WI38 (cell line): Measurements from ENCODE around the gene SEMA3C.

Experiments
- H3K4me3 ChIP-seq: 2 replicates; pipeline ENCODE4 v1.5.1; 2011; ENCODE audit warnings: low read depth, mild to moderate bottlenecking, control low read depth, low read length
- CTCF ChIP-seq: IDR thresholded peaks from 2 replicates; pipeline ENCODE4 v1.5.1; 2012; ENCODE audit warnings: low read depth, mild to moderate bottlenecking, control low read depth, low read length

SEMA3C gene

GRCh38 chr7:80832006-80832405 is 86.8 kb downstream of the SEMA3C start:
- no peak for TF ChIP-seq CTCF
- no peak overlapping the region for H3K4me3 ChIP-seq

- H3K4me3 ChIP-seq = no peak overlapping the region
- TF ChIP-seq CTCF = no peak
These were observed 88.1 kb downstream of the SEMA3C start for GRCh38 chr7:80830584-80831285.

- H3K4me3 ChIP-seq = no peak overlapping the region
- no peak for TF ChIP-seq CTCF
These were observed 88.8 kb downstream of the SEMA3C start for GRCh38 chr7:80830010-80830409.

GRCh38 chr7:80829527-80829926 is 89.3 kb downstream of the SEMA3C start:
- no peak overlapping the region for H3K4me3 ChIP-seq
- TF ChIP-seq CTCF = no peak

- TF ChIP-seq CTCF = no peak
These were observed 91.6 kb downstream of the SEMA3C start for GRCh38 chr7:80827239-80827633.

GRCh38 chr7:80826520-80827238 is 92.2 kb downstream of the SEMA3C start:
- TF ChIP-seq CTCF = no peak
- H3K4me3 ChIP-seq = no peak overlapping the region

More at GRCh38 chr7:80827239-80827633, 91.6 kb downstream of the SEMA3C start:
- H3K4me3 ChIP-seq = no peak overlapping the region

GRCh38 chr7:80825499-80825898 is 93.4 kb downstream of the SEMA3C start:
- no peak for TF ChIP-seq CTCF
- no peak overlapping the region for H3K4me3 ChIP-seq
